Epidermal melanocyte (primary cell): Measurements from ENCODE around the gene PPP1R13L.
"Not testable (repeated sequence)": the region's sequence is repeated elsewhere in the genome, so short reads cannot be mapped to it uniquely, and the experiment has no call there.

Experiments
- DNase-seq: peaks from one replicate; pipeline ENCODE4 v3.0.0; 2011; ENCODE audit warnings: low spot score; ENCODE audit not compliant: insufficient read length

Gene PPP1R13L

GRCh38 chr19:45347570-45348366 is 57.1 kb downstream of the PPP1R13L start:
- DNase-seq, result no peak

DNA sequence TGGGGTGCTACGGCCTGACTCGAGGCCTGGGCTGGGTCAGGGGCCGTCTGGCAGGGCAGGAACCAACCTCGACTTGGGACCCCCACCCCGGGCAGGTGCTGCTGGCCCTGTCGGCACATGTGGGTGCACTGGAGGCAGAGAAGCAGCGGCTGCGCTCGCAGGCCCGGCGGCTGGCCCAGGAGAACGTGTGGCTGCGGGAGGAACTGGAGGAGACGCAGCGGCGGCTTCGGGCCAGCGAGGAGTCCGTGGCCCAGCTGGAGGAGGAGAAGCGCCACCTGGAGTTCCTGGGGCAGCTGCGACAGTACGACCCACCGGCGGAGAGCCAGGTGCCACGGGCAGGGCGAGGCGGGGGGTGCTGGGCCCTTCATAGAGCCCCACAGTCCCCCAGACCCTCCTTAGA is 58.4 kb downstream of the PPP1R13L start:
- no peak for DNase-seq

- DNase-seq, result no peak
Observed at GRCh38 chr19:45345506-45345860, 59.4 kb downstream of the PPP1R13L start.

GRCh38 chr19:45344621-45345505 is 60.0 kb downstream of the PPP1R13L start:
- DNase-seq, result no peak

DNA sequence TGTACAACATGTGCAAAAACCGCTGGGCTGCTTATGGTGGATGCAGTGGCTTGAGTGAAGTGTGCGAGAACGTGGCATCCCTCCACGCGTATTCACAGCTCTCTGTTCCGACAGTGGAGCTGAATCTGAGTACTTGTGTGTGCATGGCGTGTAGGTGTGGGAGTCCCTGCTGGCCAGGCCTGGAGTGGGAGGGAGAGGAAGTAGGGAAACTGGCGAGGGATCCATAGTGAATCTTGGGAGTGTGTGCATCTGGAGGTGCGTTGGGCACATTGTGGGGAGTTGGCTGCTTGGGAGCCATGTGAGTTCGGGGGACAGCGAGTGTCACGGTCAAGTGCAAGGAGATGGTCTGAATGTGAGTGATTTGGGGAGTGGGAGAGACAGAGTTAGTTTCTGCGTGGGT is 62.0 kb downstream of the PPP1R13L start:
- no peak for DNase-seq

GRCh38 chr19:45340899-45341453 is 63.9 kb downstream of the PPP1R13L start:
- DNase-seq, result no peak

DNA sequence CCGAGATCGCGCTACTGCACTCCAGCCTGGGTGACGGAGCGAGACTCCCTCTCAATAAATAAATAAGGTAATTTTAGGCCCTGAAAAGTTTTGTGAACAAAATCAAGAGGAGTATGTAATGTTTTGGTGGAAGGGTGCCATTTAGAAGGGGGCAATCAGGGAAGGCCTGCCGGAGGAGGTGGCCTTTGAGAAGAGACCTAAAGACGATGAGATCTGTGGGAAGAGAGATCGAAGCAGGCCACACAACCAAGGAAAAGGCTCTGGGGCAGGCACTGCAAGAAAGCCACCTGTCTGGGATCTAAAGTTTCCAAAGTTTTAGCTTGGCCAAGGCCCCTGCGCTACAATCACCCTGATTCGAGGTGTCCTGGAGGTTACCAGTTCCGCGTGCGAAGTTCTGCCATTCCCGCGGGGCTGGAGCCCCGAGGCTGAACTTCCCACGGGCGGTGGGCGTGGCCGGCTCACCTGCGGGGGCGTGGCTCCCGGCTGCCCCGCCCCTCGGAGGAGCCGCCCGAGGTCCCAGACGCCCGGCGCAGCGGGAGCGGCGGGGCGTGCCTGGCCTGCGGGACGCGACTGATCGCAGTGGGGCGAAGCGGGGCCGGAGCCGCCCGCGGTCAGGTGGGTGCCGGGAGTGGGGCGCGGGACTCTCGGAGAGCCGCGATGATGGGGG is 64.5 kb downstream of the PPP1R13L start, which contains the start of gene KLC3:
Gene KLC3 (plus strand): TSS at position 519 of the 667 bp plus-strand sequence. CDS start 4,792 bp downstream, outside the sequence.
- DNase-seq, result no peak

DNA sequence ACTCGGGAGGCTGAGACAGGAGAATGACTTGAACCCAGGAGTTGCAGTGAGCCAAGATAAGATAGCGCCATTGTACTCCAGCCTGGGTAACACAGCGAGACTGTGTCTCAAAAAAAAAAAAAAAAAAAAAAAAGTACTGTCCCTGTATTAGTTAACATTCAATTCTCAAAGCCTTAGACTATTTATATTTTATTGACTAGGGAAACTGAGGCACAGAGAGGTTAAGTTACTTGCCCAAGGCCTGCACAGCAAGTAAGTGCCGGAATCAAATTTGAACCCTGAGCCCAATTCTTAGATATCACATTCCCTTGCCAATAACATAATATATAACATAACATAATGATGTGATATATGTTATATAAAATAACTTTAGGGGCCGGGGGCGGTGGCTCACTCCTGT is 65.2 kb downstream of the PPP1R13L start:
- no peak for DNase-seq

DNA sequence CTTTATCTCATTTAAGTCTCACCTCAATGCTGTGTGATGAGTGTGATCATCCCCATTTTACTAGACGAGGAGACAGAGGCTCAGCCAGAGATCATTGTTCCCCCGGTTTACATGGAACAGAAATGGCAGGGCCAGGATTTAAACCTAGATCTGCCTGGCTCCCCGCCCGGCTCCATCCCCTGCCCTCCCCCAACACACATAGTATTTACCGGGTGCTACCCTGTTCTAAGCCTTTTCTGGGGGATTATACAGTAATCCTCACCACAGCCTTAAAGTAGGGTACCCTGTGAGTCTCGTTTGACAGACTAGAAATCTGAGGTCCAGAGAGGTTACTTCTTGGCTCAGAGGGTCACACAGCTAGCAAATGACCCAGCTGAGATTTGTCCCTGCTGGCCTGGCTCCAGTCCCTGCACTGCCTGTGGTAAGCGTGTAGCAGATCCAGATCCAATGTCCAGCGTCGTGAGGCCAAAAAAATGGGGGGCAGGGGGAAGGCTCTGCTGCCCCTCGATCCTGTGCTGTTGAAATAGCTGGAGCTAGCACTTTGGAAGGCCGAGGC is 68.1 kb downstream of the PPP1R13L start:
- DNase-seq, result no peak

GRCh38 chr19:45334881-45335280 is 70.0 kb downstream of the PPP1R13L start:
- DNase-seq, result not testable (repeated sequence)

DNA sequence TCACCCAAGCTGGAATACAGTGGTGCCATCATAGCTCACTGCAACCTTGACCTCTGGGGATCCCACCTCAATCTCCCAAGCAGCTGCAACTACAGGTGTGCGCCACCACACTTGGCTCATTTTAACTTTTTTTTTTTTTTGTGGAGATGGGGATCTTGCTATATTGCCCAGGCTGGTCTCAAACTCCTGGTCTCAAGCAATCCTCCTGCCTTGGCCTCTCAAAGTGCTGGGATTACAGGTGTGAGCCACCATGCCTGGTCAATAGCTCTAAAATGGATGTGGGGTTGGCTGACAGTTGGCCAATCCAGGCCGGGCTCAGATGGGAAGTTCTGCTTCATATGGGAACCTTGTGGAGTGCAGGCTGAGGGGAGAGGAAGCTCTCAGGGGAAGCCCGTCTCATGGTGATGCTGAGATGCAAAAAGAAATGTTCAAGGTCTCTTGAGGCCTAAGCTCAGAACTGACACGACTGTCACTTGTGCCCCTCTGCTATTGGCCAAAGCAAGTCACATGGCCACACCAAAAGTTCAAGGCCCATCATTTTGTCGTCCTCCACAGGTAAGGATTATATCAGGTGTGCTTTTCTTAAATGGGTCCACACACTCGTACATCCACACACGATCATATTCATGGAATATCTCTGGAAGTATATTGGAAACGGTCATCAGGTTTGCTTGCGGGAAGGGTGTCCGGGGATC is 71.1 kb downstream of the PPP1R13L start:
- no peak for DNase-seq

- no peak for DNase-seq
Observed at GRCh38 chr19:45331411-45331810, 73.5 kb downstream of the PPP1R13L start.
